ENCODE data around the gene CRY2. TPM values are rescaled to one million over a fixed set of nuclear protein-coding genes. Genes with fewer than 3 reads are reported as not detected.

Gene CRY2
- polyA plus RNA-seq, 1 experiment: 11.7 TPM

DNA sequence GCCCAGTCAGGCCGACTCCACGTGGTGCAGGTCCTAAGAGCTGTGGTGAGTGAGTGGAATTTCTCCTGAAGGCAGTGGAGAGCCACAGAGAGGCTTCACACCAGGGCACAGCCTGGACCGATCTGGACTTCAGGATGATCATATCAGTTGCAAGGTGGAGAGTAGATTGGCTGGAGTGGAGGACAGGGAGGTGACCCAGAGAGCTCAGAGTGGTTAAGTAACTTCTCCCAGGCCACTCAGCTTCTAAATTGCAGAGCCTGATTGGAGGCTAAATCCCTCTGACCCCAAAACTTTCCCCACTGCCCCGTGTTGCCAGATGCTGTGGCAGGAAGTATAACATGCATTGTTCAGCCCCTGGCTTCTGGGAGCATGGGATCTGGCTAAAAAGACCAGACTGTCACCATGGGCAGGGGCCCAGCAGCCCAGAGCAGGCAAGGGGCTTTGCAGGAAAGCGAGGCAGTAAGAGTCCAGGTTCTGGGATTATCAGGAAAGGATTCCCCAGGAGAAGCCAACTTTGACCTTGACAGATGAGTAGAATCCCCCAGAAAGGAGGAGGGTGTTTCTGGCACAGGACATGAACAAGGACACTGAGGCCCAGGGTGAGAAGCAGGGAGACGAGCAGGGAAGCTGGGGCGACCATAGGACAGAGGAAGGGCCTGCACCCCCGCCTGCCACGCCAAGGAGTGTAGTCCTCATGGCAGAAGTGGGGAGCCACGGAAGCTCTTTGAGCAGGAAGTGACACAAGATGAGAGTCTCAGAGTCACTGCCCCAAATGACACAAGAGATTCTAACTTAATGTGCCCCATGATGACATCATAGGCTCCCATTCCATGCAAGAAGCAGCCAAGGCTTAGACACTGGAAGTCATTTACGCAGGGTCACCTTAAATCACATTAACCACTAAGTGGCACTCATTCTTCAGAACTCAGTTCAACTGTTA, 37.5 kb upstream of the CRY2 start:
- CTCF ChIA-PET: no interaction called here
- DNase-seq (ENCODE audit: low read depth, low spot score): no peak

DNA sequence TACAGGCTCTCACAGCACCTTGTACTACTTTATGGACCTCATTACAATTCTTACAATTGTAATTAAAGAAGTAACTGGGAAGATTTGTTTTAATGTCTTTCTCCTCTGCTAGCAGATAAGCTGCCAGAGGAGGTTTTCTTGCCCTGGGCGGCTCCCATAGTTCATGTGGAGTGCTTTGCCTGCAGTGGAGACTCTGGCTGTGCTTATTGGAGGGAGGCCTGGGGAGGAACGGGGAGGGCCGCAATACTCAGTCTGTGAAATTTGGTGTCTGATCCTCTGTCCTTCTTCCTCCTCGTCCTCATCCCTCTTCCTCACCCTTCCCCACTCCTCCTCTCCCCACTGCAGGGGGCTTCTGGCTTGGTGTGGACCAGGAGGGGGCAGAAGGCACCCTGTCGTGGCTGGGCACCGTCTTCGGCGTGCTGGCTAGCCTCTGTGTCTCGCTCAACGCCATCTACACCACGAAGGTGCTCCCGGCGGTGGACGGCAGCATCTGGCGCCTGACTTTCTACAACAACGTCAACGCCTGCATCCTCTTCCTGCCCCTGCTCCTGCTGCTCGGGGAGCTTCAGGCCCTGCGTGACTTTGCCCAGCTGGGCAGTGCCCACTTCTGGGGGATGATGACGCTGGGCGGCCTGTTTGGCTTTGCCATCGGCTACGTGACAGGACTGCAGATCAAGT, 36.7 kb upstream of the CRY2 start:
- no peak for DNase-seq (ENCODE audit: low read depth, low spot score)
- no peak overlapping the region for H3K4me3 ChIP-seq (ENCODE audit: low read depth, low read length)
- no peak overlapping the region for H3K27ac ChIP-seq (ENCODE audit: low read depth, low read length)
- ChIA-PET CTCF (no interaction called here), POLR2A (no interaction called here)
- TF ChIP-seq, protein P1, sequence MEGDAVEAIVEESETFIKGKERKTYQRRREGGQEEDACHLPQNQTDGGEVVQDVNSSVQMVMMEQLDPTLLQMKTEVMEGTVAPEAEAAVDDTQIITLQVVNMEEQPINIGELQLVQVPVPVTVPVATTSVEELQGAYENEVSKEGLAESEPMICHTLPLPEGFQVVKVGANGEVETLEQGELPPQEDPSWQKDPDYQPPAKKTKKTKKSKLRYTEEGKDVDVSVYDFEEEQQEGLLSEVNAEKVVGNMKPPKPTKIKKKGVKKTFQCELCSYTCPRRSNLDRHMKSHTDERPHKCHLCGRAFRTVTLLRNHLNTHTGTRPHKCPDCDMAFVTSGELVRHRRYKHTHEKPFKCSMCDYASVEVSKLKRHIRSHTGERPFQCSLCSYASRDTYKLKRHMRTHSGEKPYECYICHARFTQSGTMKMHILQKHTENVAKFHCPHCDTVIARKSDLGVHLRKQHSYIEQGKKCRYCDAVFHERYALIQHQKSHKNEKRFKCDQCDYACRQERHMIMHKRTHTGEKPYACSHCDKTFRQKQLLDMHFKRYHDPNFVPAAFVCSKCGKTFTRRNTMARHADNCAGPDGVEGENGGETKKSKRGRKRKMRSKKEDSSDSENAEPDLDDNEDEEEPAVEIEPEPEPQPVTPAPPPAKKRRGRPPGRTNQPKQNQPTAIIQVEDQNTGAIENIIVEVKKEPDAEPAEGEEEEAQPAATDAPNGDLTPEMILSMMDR (IDR thresholded peaks at IDR 0.05; ENCODE audit: low read depth, low read length): no peak
- peaks cover 6% of the 10 kb centered on the region; the same call in 1 of the 2 replicates for H3K9me3 ChIP-seq (ENCODE audit: control insufficient read depth, insufficient read depth, low read length)
- no peaks in the 10 kb centered on the region for H3K27me3 ChIP-seq (ENCODE audit: control insufficient read depth, insufficient read depth, low read length)

More for the DNA sequence above, 37.5 kb upstream of the CRY2 start:
- Histone ChIP-seq H3K4me3 (ENCODE audit: low read depth, low read length) (no peak overlapping the region), H3K27ac (ENCODE audit: low read depth, low read length) (no peak overlapping the region), H3K9me3 (ENCODE audit: control insufficient read depth, insufficient read depth, low read length) (peaks cover 6% of the 10 kb centered on the region; the same call in 1 of the 2 replicates), H3K27me3 (ENCODE audit: control insufficient read depth, insufficient read depth, low read length) (no peaks in the 10 kb centered on the region)
- TF ChIP-seq, protein P1 (IDR thresholded peaks at IDR 0.05; ENCODE audit: low read depth, low read length): no peak
- POLR2A ChIA-PET: no interaction called here

DNA sequence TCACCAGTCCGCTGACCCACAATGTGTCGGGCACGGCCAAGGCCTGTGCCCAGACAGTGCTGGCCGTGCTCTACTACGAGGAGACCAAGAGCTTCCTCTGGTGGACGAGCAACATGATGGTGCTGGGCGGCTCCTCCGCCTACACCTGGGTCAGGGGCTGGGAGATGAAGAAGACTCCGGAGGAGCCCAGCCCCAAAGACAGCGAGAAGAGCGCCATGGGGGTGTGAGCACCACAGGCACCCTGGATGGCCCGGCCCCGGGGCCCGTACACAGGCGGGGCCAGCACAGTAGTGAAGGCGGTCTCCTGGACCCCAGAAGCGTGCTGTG, 36.2 kb upstream of the CRY2 start:
- TF ChIP-seq, protein P1 (IDR thresholded peaks at IDR 0.05; ENCODE audit: low read depth, low read length): no peak
- POLR2A ChIA-PET: no interaction called here
- Histone ChIP-seq H3K27me3 (ENCODE audit: control insufficient read depth, insufficient read depth, low read length) (no peaks in the 10 kb centered on the region), H3K9me3 (ENCODE audit: control insufficient read depth, insufficient read depth, low read length) (peaks cover 1% of the 10 kb centered on the region; the same call in 1 of the 2 replicates), H3K4me3 (ENCODE audit: low read depth, low read length) (no peak overlapping the region), H3K27ac (ENCODE audit: low read depth, low read length) (no peak overlapping the region)
- CTCF ChIA-PET: no interaction called here
- no peak for DNase-seq (ENCODE audit: low read depth, low spot score)

DNA sequence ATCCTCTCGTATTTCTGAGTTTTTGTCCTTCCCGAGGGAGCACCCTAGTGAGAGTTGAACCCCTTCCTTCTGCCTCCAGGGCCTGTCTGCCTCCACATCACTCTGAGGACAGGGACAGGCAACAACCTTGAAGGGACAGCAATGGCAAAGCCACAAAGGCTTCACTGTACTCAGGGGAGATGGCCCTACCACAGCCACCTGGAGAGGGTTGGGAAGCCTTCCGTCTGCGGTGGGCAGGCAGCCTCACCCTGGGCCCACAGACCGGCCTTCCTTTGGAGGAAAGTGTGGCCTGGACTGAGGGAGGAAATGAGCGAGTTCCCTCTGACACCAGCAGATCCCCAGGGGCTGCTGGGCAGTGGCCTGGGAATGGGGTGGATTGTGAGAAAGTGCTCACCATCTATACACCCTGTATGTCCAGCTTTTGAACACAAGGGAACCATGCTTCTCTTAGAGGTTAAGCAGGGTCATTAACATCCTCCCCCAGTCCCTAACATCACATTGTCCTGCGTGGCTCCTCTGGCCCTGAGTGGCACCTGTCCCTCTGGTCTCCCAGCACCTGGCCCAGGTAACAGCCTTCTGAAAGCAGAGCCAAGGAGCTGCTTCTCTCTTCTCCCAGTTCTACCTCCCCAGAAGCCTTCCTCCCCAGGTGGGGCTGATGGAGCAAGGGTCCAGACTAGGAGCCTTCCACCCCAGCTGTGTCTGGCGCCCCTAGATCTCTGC, 35.5 kb upstream of the CRY2 start:
- CTCF ChIA-PET: interaction anchor here (0.6 kb wide), 1 partner anchor 40 kb away, joined by 6 read pairs; no protein-coding TSS in a partner anchor
- POLR2A ChIA-PET: no interaction called here
- Histone ChIP-seq H3K27ac (ENCODE audit: low read depth, low read length) (no peak overlapping the region), H3K27me3 (ENCODE audit: control insufficient read depth, insufficient read depth, low read length) (no peaks in the 10 kb centered on the region), H3K4me3 (ENCODE audit: low read depth, low read length) (no peak overlapping the region), H3K9me3 (ENCODE audit: control insufficient read depth, insufficient read depth, low read length) (no peaks in the 10 kb centered on the region)
- TF ChIP-seq, protein P1 (IDR thresholded peaks at IDR 0.05; ENCODE audit: low read depth, low read length): no peak
- DNase-seq (ENCODE audit: low read depth, low spot score): no peak

All from AG04450 (cell line).